CD4-positive, alpha-beta T cell treated with Interleukin-2 at 100 ng/mL for 4 hours (primary cell): ENCODE data around the gene FBP2.
"Not testable (repeated sequence)": the region's sequence is repeated elsewhere in the genome, so short reads cannot be mapped to it uniquely, and the experiment has no call there.

Experiments used
- DNase-seq: peaks from one replicate; pipeline ENCODE4 v3.0.0-alpha.2; 2020; ENCODE audit warnings: low spot score

Gene FBP2

GRCh38 chr9:94606646-94607422, 13.2 kb upstream of the FBP2 start:
- DNase-seq = no peak

GRCh38 chr9:94603259-94604160, 9.9 kb upstream of the FBP2 start:
- DNase-seq = peak; percentile 58

- DNase-seq = no peak
These were observed 9.0 kb upstream of the FBP2 start for GRCh38 chr9:94602666-94603065.

- DNase-seq = no peak
These were observed 7.1 kb upstream of the FBP2 start for GRCh38 chr9:94600715-94601114.

GRCh38 chr9:94600258-94600657, 6.6 kb upstream of the FBP2 start:
- no peak for DNase-seq

- no peak for DNase-seq
These were observed 5.5 kb upstream of the FBP2 start for GRCh38 chr9:94599102-94599501.

GRCh38 chr9:94592683-94593082, 941 bp downstream of the FBP2 start:
- not testable (repeated sequence) for DNase-seq

- no peak for DNase-seq
These were observed 1.7 kb downstream of the FBP2 start for GRCh38 chr9:94591876-94592275.

GRCh38 chr9:94591046-94591545, 2.5 kb downstream of the FBP2 start:
- not testable (repeated sequence) for DNase-seq

- DNase-seq = no peak
These were observed 4.9 kb downstream of the FBP2 start for GRCh38 chr9:94588681-94589080.

- DNase-seq = no peak
These were observed 6.8 kb downstream of the FBP2 start for GRCh38 chr9:94586814-94587213.

GRCh38 chr9:94586316-94586715, 7.3 kb downstream of the FBP2 start:
- DNase-seq = no peak

GRCh38 chr9:94584555-94584954, 9.1 kb downstream of the FBP2 start:
- peak; percentile 1 for DNase-seq

GRCh38 chr9:94581728-94582127, 11.9 kb downstream of the FBP2 start:
- DNase-seq = no peak

- no peak for DNase-seq
These were observed 16.1 kb downstream of the FBP2 start for GRCh38 chr9:94577571-94577970.

- no peak for DNase-seq
These were observed 16.6 kb downstream of the FBP2 start for GRCh38 chr9:94577036-94577435.

- no peak for DNase-seq
These were observed 17.5 kb downstream of the FBP2 start for GRCh38 chr9:94576131-94576530.

- no peak for DNase-seq
These were observed 24.5 kb downstream of the FBP2 start for GRCh38 chr9:94568972-94569712.

GRCh38 chr9:94568250-94568889, 25.3 kb downstream of the FBP2 start:
- no peak for DNase-seq

- no peak for DNase-seq
These were observed 26.4 kb downstream of the FBP2 start for GRCh38 chr9:94567271-94567670.

- DNase-seq = no peak
These were observed 27.1 kb downstream of the FBP2 start for GRCh38 chr9:94566550-94566949.

- not testable (repeated sequence) for DNase-seq
These were observed 29.3 kb downstream of the FBP2 start for GRCh38 chr9:94564279-94564678.
